Kidney (tissue), 14 donors: ENCODE measurements around the gene ZC3H6. TPM values are rescaled to one million over a fixed set of nuclear protein-coding genes. Genes with fewer than 3 reads are reported as not detected.

Experiments used
- DNase-seq, 5 donors: peaks; one replicate each; pipeline ENCODE4 v3.0.0-alpha.2; 2013 to 2020
- FAIRE-seq: peaks from 2 replicates; lab custom pipeline; 2012; peaks lifted over from hg19 to GRCh38; lab: Jason Lieb, UNC
- H3K27ac ChIP-seq, 2 donors: one replicate each; pipeline ENCODE4 v1.7.0; 2013; ENCODE audit warnings: low read depth in 2 of 2, low read length in 2 of 2, inconsistent platforms in 1 of 2
- H3K27me3 ChIP-seq: one replicate; pipeline ENCODE4 v1.7.1; 2013; ENCODE audit warnings: low read length, inconsistent platforms; ENCODE audit not compliant: control insufficient read depth, insufficient read depth
- H3K36me3 ChIP-seq, 3 donors: one replicate each; pipeline versions ENCODE4 v1.7.0 to v1.7.1; 2013; ENCODE audit warnings: low read length in 3 of 3, control low read depth in 1 of 3, inconsistent platforms in 1 of 3; ENCODE audit not compliant: insufficient read depth in 3 of 3, control insufficient read depth in 2 of 3
- H3K4me1 ChIP-seq, 3 donors: one replicate each; pipeline versions ENCODE4 v1.7.0 to v1.7.1; 2013; ENCODE audit warnings: low read length in 3 of 3, inconsistent platforms in 1 of 3, low read depth in 1 of 3; ENCODE audit not compliant: control insufficient read depth in 2 of 3, insufficient read depth in 2 of 3
- H3K4me3 ChIP-seq, 3 donors: one replicate each; pipeline versions ENCODE4 v1.7.0 to v1.8.1; 2013; ENCODE audit warnings: low read length in 3 of 3, control low read depth in 1 of 3, inconsistent platforms in 1 of 3
- H3K9ac ChIP-seq, 3 donors: one replicate each; pipeline versions ENCODE4 v1.7.0 to v1.7.1; 2013; ENCODE audit warnings: low read length in 3 of 3, control low read depth in 1 of 3, inconsistent platforms in 1 of 3
- H3K9me3 ChIP-seq, 3 donors: one replicate each; pipeline versions ENCODE4 v1.7.0 to v1.7.1; 2013; ENCODE audit warnings: low read length in 3 of 3, control low read depth in 1 of 3, inconsistent platforms in 1 of 3; ENCODE audit not compliant: control insufficient read depth in 2 of 3, insufficient read depth in 1 of 3
- CTCF ChIP-seq: IDR thresholded peaks from 3 replicates; pipeline ENCODE4 v1.5.1; 2012; ENCODE audit warnings: mild to moderate bottlenecking, moderate library complexity, borderline replicate concordance; ENCODE audit not compliant: insufficient read depth; ENCODE audit errors: extremely low read depth
- intact Hi-C: fragments of 100-400 bp; cut with DNase I; formaldehyde crosslinking; loops from one replicate; pipeline ENCODE4 v1.11.1; 2022
- polyA plus RNA-seq: library from polyadenylated mRNA; stranded (reverse); fragments of 350-450 nt; fragmentation: Illumina TruSeq; extraction: RNeasy Lipid Tissue Mini Kit (QIAGEN cat#74804); gene quantifications from one replicate; pipeline ENCODE4 v1.2.3, GENCODE V29; 2014; ENCODE audit warnings: low read depth, low replicate concordance; ENCODE audit not compliant: insufficient read depth
- total RNA-seq: library from RNA; stranded (reverse); fragmentation: NEBNext Ultra II Directional; extraction: Animal tissue kit (Norgen Biotek cat#: 25700); gene quantifications from one replicate; pipeline ENCODE4 v1.2.1, GENCODE V29; 2021
- donor health status: control.
- donor health status: control.
- donor health status: control.
- donor health status: control.
- donor health status: control.
- donor health status: DM: yes; HTN: yes; CAD: no.
- donor health status: Normal renal cell carcinoma (clear cell type).

Gene ZC3H6
- total and polyA plus RNA-seq, 2 donors from 2014 or later = 1.4 to 17.1 TPM

- intact Hi-C loops = no loop called here
- H3K4me1 ChIP-seq = no peaks in the 10 kb centered on the region
These were observed 6.8 kb upstream of the ZC3H6 start for GRCh38 chr2:112268547-112268946.

GRCh38 chr2:112272669-112273068, 2.7 kb upstream of the ZC3H6 start:
- H3K4me3 ChIP-seq = no peak overlapping the region
- no peak for DNase-seq
- no peaks in the 10 kb centered on the region for H3K27me3 ChIP-seq
- no peak for FAIRE-seq
- no peak overlapping the region for H3K9ac ChIP-seq
- H3K4me1 ChIP-seq = no peaks in the 10 kb centered on the region
- intact Hi-C loops = no loop called here
- TF ChIP-seq CTCF = no peak
- no peaks in the 10 kb centered on the region for H3K9me3 ChIP-seq
- no peaks in the 10 kb centered on the region for H3K36me3 ChIP-seq
- no peak overlapping the region for H3K27ac ChIP-seq

More at GRCh38 chr2:112268547-112268946, 6.8 kb upstream of the ZC3H6 start:
- Histone ChIP-seq H3K9ac (no peak overlapping the region), H3K4me3 (no peak overlapping the region), H3K27ac (no peak overlapping the region), H3K36me3 (no peaks in the 10 kb centered on the region), H3K27me3 (no peaks in the 10 kb centered on the region), H3K9me3 (no peaks in the 10 kb centered on the region)
- no peak for FAIRE-seq
- no peak for DNase-seq
- TF ChIP-seq CTCF = no peak

- Histone ChIP-seq H3K27me3 (no peaks in the 10 kb centered on the region), H3K36me3 (no peaks in the 10 kb centered on the region), H3K9ac (no peak overlapping the region), H3K9me3 (no peaks in the 10 kb centered on the region), H3K4me3 (no peak overlapping the region), H3K4me1 (no peaks in the 10 kb centered on the region), H3K27ac (no peak overlapping the region)
- no peak for TF ChIP-seq CTCF
- intact Hi-C loops = no loop called here
- FAIRE-seq = no peak
- DNase-seq = no peak
These were observed 2.0 kb upstream of the ZC3H6 start for GRCh38 chr2:112273349-112273748.
